K562 (cell line): ENCODE measurements around the gene SLCO3A1. TPM values are rescaled to one million over a fixed set of nuclear protein-coding genes. Genes with fewer than 3 reads are reported as not detected.

ENCODE experiments used
- RBM14 ChIP-seq: fragments of 200-400 bp; formaldehyde crosslinking; IDR thresholded peaks from 2 replicates; pipeline ENCODE4 v1.6.1; 2018; ENCODE audit warnings: low read depth, mild to moderate bottlenecking, low read length, moderate library complexity, borderline replicate concordance; ENCODE audit not compliant: insufficient read depth
- RBM22 ChIP-seq: fragments of 200-400 bp; formaldehyde crosslinking; IDR thresholded peaks from 2 replicates; pipeline ENCODE4 v1.6.1; 2018; ENCODE audit warnings: low read length, low read depth; ENCODE audit not compliant: poor library complexity, severe bottlenecking
- ZC3H4 ChIP-seq: sonication (generic); formaldehyde crosslinking; IDR thresholded peaks from 2 replicates; pipeline ENCODE4 v1.9.0; 2021; ENCODE audit warnings: missing genetic modification reagents, borderline replicate concordance
- ZNF12 ChIP-seq: sonication (generic); formaldehyde crosslinking; IDR thresholded peaks from 2 replicates; pipeline ENCODE4 v1.4.0; 2020; ENCODE audit warnings: mild to moderate bottlenecking, missing genetic modification reagents
- ZNF212 ChIP-seq: fragments of 450-650 bp; formaldehyde crosslinking; IDR thresholded peaks from 2 replicates; pipeline ENCODE4 v1.4.0; 2020; ENCODE audit warnings: mild to moderate bottlenecking
- ZNF232 ChIP-seq: sonication (generic); formaldehyde crosslinking; IDR thresholded peaks from 2 replicates; pipeline ENCODE4 v1.8.0; 2022; ENCODE audit warnings: mild to moderate bottlenecking, missing genetic modification reagents
- ZNF384 ChIP-seq: IDR thresholded peaks from 2 replicates; pipeline ENCODE4 v1.6.1; 2012; ENCODE audit warnings: low read depth, low read length, improper control_type of control experiment
- polyA plus RNA-seq, 8 experiments: library from polyadenylated mRNA; depleted of rRNA in 4 of 8; stranded (reverse) in 5 of 8; unstranded in 3 of 8; fragments of >200 nt; fragmentation: Nextera tagmentation in 2 of 8; fragmentation: Illumina TruSeq in 1 of 8; extraction: Ambion mirVana in 2 of 8; extraction: Trizol in 1 of 8; gene quantifications; 2 replicates each; pipeline versions ENCODE4 v1.2.1 to v1.2.3, GENCODE V29; 2011 to 2014; ENCODE audit warnings: inconsistent platforms in 1 of 8, missing spikeins in 1 of 8
- total RNA-seq, 7 experiments: library from RNA; depleted of rRNA in 6 of 7; stranded (reverse); fragments of >200 nt in 6 of 7; fragmentation: Illumina TruSeq in 2 of 7; extraction: Trizol in 2 of 7; gene quantifications; 2 replicates each; pipeline versions ENCODE4 v1.2.1 to v1.2.3, GENCODE V29; 2011 to 2021; ENCODE audit warnings: low replicate concordance in 1 of 7
- TF ChIP-seq, protein P1 (sequence below): sonication (generic); formaldehyde crosslinking; IDR thresholded peaks from 2 replicates; pipeline ENCODE4 v1.9.0; 2022; ENCODE audit warnings: mild to moderate bottlenecking, missing genetic modification reagents
- TF ChIP-seq, protein P2 (sequence below): fragments of 250-450 bp; sonication (Bioruptor Pico); IDR thresholded peaks from 2 replicates; pipeline ENCODE4 v1.5.0; 2022; ENCODE audit warnings: mild to moderate bottlenecking

SLCO3A1 gene
- total and polyA plus RNA-seq, 9 of the 15 experiments (the other 6 are each of a cell fraction or from before 2014, with no cell fraction given): 0.01 to 0.84 (median 0.06) TPM; not detected in 3

DNA sequence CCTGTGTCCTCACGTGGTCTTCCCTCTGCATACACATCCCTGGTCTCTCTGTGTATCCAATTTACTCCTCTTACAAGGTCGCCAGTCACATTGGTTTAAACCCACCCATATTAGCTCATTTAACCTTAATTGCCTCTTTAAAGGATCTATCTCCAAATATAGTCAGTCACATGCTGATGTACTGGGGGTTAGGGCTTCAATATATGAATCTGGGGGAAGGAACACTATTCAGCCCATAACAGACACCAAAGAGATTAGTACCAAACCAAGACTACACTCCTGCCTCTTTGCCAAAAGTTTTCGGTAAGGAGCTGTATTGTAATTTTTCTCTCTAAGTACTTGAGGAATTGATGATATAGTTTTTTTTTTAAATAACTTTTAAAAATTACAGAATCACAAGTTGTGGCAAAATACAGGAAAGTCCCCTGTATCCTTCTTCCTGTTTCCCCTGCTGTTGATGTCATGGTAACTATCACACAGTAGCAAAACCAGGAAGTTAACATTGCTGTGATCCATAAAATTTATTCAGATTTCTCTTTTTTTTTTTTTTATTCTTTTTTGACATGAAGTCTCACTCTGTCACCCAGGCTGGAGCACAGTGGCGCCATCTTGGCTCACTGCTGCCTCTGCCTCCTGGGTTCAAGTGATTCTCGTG, 67.8 kb downstream of the SLCO3A1 start (continued):
- no peak for TF ChIP-seq RBM14
- no peak for TF ChIP-seq ZNF232 (CRISPR knock-in tag)
- no peak for TF ChIP-seq ZNF212 (CRISPR knock-in tag)
- TF ChIP-seq, protein P1, sequence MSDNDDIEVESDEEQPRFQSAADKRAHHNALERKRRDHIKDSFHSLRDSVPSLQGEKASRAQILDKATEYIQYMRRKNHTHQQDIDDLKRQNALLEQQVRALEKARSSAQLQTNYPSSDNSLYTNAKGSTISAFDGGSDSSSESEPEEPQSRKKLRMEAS: no peak
- no peak for TF ChIP-seq ZNF384
- no peak for TF ChIP-seq RBM22
- no peak for TF ChIP-seq ZNF12 (CRISPR knock-in tag)
- TF ChIP-seq, protein P2, sequence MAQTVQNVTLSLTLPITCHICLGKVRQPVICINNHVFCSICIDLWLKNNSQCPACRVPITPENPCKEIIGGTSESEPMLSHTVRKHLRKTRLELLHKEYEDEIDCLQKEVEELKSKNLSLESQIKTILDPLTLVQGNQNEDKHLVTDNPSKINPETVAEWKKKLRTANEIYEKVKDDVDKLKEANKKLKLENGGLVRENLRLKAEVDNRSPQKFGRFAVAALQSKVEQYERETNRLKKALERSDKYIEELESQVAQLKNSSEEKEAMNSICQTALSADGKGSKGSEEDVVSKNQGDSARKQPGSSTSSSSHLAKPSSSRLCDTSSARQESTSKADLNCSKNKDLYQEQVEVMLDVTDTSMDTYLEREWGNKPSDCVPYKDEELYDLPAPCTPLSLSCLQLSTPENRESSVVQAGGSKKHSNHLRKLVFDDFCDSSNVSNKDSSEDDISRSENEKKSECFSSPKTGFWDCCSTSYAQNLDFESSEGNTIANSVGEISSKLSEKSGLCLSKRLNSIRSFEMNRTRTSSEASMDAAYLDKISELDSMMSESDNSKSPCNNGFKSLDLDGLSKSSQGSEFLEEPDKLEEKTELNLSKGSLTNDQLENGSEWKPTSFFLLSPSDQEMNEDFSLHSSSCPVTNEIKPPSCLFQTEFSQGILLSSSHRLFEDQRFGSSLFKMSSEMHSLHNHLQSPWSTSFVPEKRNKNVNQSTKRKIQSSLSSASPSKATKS (CRISPR knock-in tag): no peak
- TF ChIP-seq ZC3H4: no peak
